Lower leg skin (tissue), 3 donors: ENCODE data around the gene RBM26.

Experiments used
- POLR2A ChIP-seq, 2 donors: fragments of 450-650 bp; IDR thresholded peaks; one replicate each; pipeline ENCODE4 v1.6.1; 2016 to 2017; ENCODE audit warnings: antibody characterized with exemption in 2 of 2, mild to moderate bottlenecking in 1 of 2, moderate library complexity in 1 of 2
- TF ChIP-seq, protein P1 (sequence below), 3 donors: fragments of 450-650 bp; IDR thresholded peaks; one replicate each; pipeline ENCODE4 v1.5.1; 2016; ENCODE audit warnings: antibody characterized with exemption in 3 of 3, mild to moderate bottlenecking in 3 of 3, moderate library complexity in 2 of 3

- TF ChIP-seq, protein P1, sequence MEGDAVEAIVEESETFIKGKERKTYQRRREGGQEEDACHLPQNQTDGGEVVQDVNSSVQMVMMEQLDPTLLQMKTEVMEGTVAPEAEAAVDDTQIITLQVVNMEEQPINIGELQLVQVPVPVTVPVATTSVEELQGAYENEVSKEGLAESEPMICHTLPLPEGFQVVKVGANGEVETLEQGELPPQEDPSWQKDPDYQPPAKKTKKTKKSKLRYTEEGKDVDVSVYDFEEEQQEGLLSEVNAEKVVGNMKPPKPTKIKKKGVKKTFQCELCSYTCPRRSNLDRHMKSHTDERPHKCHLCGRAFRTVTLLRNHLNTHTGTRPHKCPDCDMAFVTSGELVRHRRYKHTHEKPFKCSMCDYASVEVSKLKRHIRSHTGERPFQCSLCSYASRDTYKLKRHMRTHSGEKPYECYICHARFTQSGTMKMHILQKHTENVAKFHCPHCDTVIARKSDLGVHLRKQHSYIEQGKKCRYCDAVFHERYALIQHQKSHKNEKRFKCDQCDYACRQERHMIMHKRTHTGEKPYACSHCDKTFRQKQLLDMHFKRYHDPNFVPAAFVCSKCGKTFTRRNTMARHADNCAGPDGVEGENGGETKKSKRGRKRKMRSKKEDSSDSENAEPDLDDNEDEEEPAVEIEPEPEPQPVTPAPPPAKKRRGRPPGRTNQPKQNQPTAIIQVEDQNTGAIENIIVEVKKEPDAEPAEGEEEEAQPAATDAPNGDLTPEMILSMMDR (IDR thresholded peaks at IDR 0.05), result no peak
- TF ChIP-seq POLR2A (IDR thresholded peaks at IDR 0.05), result no peak
These were observed 12.3 kb downstream of the RBM26 start for GRCh38 chr13:79393564-79394249.
